Activated naive CD4-positive, alpha-beta T cell treated with Interleukin-2 at 50 U/mL for 16 hours (primary cell): ENCODE results near the gene ALOX15B.

Experiments
- DNase-seq: peaks from one replicate; pipeline ENCODE4 v3.0.0-alpha.2; 2020

ALOX15B gene

DNA sequence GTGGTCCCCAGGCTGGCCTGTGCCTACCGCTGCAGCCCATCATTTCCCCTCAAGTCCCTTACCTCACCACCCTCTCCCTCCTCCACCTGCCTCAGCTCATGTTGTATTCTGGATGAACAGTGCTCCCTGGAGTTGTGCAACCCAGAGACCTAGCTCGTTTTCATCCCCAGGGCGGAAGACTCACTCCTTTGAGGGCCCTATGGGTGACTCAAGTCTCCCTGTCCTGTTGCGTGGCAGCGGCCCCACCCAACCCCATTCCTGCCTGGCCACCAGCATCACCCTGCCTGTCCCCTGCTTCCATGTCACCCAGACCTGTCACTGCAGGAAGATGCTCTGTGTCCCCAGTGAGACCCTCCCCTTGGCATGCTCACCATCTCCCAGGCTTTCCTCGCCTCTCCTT lies 45.4 kb downstream of the ALOX15B start:
- DNase-seq = no peak

GRCh38 chr17:8087075-8087951 lies 48.5 kb downstream of the ALOX15B start, which contains the start of gene ALOX12B:
Gene ALOX12B, minus strand, starts transcription at chr17:8087716. Its CDS starts 274 bp downstream, at chr17:8087442.
- DNase-seq = no peak

DNA sequence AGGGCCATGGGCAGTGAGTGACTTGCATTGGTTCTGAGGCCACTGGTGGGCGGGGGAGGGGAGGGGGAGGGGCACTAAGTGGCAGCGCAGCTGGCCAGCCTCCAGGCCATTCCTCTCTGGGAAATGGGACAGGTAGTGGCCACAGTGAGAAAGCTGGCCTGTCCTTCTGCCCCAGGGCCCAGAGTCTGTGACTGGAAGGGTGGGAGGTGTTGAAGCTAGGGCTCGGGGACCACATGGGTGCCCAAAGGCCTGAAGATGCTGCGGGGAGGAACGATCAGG lies 49.0 kb downstream of the ALOX15B start:
- no peak for DNase-seq

GRCh38 chr17:8089728-8090127 lies 50.9 kb downstream of the ALOX15B start:
- no peak for DNase-seq

GRCh38 chr17:8091033-8091687 lies 52.3 kb downstream of the ALOX15B start:
- no peak for DNase-seq

DNA sequence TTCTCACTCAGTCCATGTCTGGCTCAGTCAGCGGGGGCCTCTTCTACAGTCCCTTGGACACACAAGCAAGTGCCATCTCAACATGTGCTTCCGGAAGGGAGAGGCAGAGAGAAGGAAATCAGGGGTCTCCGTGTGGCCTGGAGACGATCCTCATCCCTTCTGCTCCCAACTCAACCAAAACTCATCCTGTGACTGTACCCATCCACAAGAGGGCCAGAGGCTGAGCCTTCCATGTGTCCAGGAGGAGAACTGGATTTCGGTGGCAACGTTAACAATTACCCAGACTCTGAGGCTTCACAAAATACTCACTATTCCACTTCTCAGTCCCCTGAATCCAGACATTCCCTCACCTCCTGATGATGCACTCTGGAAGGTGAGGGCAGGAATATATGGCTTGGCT lies 56.5 kb downstream of the ALOX15B start:
- no peak for DNase-seq

- DNase-seq = no peak
Measured at GRCh38 chr17:8096541-8096940, 57.7 kb downstream of the ALOX15B start.
